Fibroblast of lung (primary cell): ENCODE results near the gene OCA2.

Experiments
- CTCF ChIP-seq, 2 donors: IDR thresholded peaks in 1 of 2; conservative IDR thresholded peaks in 1 of 2; 1 replicate in 1 of 2; 2 replicates in 1 of 2; pipeline ENCODE4 v1.5.1; 2011 to 2012; ENCODE audit warnings: low read length in 2 of 2, control low read depth in 1 of 2, inconsistent platforms in 1 of 2, low read depth in 1 of 2, mild to moderate bottlenecking in 1 of 2
- EZH2 ChIP-seq: IDR thresholded peaks from 2 replicates; pipeline ENCODE4 v1.5.1; 2012; ENCODE audit warnings: low read length, control low read depth, mild to moderate bottlenecking; ENCODE audit errors: missing control alignments

GRCh38 chr15:27820722-27821121, 278.4 kb downstream of the OCA2 start:
- TF ChIP-seq CTCF (conservative IDR thresholded peaks at IDR 0.05 in 1 of 2, IDR thresholded peaks at IDR 0.05 in 1 of 2; ENCODE audit: low read depth in 1 of 2, low read length in 2 of 2) (no peak), EZH2 (no peak)
